GM18909 (cell line): ENCODE measurements around the gene TPRG1L.

Experiments
- ATAC-seq: cut with Tn5 transposase; IDR thresholded peaks from one replicate; pipeline ENCODE4 v1.9.1; 2021; ENCODE audit warnings: mild to moderate bottlenecking; ENCODE audit not compliant: unreplicated experiment, poor library complexity

TPRG1L gene

DNA sequence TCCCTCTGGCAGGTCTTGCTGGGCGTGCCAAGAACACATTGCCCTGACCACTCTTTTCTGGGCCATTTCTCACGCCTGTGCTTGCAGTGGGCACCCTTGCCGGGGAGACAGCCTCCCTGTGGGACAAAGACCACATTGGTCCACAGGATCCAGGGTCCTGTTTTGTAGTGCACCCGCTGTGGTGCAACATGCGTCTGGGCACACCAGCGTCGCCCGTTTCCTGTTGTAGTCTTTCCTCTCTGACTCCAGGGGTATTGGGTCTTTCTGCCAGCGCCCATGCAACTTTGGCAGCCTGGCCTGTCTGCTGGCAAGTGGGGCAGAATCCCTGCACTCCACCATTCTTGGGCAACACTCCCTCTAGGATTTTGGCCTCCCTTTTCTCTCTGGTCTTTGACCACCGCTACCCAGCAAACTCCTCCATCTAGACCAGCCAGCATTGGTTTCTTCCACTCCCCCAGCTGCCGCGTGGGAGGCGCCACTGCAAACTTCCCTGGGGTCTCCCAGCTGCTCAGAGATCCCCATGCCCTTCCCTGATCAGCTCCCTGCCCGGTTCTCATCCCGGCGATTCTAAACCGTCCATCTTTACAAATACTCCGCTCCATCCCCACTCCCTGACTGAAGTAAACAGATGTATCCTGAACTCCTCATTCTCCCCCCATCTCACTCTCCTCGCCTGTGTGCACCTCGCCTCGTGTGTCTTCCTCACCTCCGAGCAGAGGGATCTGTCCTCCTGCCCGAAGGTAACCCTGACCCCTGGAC, 1.2 kb upstream of the TPRG1L start:
- no peak for ATAC-seq

- ATAC-seq = peak; percentile 8
These were observed 514 bp downstream of the TPRG1L start for GRCh38 chr1:3625151-3625907.

- ATAC-seq = no peak
These were observed 1.2 kb downstream of the TPRG1L start for GRCh38 chr1:3626025-3626424.

DNA sequence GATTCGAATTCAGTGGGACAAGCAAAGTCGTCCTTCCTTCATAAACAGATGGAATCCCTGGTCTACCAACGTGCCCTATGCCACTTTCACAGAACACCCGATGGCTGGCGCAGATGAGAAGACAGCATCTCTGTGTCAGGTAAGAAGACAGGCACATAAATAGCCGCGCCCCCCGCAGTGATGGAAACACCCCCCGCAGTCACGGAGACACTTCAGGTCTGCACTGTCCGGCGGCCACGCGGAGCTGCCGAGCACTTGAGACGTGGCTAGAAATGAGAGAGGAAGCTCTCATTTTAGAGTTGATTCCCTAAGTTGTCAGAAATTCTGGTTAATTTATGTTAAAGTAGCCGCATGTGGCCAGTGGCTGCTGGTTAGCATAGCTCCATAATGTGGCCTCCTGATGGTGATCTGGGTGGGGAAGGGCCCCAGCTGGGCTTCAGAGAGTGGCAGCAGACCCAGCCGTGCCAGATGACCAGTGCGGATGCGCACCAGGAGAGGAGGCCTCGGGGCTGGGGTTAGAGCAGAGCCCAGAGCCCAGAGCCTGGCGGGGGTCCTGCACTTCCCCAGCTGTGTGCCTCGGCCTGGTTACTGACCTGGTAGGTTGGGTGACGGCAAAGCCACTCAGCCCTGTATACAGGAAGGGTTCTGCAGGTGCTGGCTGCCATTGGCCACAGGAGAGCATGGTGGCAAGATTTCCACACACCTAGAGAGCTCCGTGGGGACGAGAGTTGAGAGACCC, 2.9 kb downstream of the TPRG1L start:
- no peak for ATAC-seq

DNA sequence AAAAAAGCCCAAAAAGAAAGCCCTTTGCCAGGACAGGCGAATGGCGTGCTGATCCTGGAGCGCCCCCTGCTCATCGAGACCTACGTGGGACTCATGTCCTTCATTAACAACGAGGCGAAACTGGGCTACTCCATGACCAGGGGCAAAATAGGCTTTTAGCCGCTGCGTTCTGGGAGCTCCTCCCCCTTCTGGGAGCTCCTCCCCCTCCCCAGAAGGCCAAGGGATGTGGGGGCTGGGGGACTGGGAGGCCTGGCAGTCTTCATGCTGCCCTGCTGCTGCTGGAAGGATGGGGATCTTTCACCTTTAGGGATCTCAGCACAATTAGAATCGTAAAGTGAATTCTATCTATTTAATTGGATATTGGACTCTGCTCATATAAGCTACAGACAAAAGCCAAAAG, 3.6 kb downstream of the TPRG1L start:
- ATAC-seq = no peak

DNA sequence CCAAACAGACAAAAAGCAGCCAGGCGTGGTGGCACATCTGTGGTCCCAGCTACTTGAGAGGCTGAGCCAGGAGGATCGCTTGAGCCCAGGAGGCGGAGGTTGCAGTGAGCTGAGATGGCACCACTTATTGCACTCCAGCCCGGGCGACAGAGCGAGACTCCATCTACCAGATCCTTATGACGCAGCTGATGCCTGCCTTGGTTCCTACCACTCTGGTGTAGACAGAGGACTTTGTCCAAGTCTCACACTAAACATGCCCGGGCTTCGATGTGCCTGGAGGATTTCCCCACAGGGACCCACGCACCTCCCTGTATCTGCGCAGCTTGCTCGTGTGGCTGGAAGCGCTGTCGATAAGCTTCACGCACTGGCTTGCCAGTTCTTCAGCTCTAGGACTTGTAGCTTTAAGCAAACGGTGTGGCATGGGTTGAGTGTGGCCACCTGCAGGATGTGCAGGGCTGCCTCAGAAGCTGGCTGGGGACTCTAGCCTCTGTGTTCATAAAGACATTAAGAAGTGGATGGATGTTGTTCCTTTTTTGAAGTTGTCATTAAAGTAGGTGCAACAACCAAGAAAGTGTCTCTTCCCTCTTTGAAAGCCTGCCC, 4.8 kb downstream of the TPRG1L start:
- ATAC-seq = no peak

GRCh38 chr1:3630161-3630611, 5.4 kb downstream of the TPRG1L start:
- ATAC-seq = no peak

DNA sequence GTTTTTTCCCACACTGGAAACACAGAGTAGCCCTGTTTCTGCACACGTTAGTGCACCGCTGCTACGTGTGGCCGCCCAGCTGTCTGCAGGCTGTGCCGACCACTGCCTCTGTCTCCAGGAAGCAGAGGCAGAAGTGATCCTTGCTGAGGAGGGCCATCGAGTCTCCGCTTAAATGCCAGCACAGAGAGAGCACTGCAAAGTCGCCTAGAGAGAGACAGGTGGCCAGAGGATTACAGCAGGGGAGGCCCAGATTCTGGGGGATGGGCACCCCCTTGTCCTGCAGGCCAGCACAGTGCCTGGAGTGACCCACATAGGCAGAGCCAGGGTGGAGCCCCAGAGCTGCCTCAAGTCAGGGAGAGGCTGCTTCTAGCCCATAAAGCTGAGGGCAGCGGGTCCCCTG, 6.1 kb downstream of the TPRG1L start:
- ATAC-seq = no peak

- ATAC-seq = no peak
These were observed 6.8 kb downstream of the TPRG1L start for GRCh38 chr1:3631320-3632260.

DNA sequence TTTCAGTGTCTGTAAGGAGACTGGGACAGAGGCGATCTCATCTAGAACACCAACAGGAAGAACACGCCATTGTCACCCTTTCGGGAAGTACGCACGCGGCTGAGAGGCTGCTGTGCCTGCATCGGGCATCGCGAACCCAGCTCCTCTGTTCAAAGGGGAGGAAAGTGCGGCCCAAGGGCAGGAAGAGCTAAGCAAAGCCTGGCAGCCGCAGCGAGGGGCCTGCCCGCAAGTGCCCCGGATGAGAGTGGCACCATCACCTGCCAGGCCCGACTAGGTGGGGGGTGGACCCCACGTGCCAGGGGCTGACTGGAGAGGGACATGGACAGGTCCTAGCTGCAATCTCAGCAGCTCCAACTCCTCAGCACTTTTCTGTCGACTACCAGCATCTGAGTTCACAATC, 7.5 kb downstream of the TPRG1L start:
- no peak for ATAC-seq

DNA sequence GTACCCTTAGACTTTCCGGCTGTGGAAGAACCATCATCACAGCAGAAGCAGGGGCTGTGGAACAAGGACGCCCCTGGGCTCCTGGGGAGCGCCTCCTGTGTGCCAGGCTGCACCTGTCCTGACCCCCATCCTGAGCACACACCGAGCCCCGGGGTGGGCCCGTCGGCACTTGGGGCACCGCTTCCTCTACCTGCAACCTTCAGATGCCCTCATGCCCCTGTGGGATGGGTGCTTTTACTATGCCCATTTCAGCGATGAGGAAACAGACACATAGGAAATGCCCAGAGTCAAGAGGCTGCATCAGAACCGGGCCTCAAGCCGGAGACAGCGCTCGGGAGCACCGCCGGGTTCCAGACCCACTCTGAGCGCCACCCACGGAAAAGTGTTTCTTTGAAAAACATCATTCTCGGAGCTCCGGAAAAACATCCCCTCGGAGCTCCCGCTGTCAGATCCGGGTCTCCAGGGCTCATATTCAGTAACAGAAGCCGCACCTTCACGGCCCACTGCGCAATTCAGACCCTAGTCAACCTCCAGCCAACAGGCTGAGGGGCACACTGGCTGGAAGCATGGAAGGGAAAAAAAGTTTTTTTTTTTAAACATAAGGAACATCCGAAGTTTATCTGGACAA, 8.0 kb downstream of the TPRG1L start:
- no peak for ATAC-seq

DNA sequence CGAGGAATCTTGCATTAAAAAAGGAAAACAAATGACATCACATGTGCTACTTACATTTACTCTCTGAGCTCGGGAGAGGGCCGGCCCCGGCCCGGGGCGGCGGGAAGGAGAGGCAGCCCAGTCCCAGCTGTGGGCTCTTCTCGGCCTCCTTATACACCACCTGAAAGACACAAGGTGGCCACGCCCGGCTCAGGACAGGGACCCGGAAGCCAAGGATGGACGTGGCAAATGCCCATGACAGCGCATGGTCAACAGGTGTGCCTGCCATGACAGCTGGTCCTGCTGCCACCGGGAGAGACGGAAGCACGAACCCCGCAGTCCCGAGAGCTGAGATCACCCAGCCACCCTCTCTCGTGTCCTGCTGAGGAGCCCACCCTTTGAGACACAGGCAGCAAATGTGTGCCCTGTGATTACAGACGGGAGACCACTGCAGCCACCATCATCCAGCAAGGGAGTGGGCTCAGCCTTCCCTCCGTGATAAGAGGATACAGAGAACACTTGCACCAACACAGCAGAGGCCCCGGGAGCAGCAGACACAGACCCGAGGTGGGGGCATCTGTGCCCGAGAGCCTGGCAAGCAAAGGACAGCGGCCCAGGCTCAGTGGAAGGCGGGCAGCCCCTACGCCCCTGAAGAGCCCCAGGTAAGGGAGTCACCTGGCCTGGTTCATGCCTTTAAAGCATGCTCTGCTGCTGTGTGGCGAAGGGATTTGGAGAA, 8.7 kb downstream of the TPRG1L start:
- no peak for ATAC-seq

GRCh38 chr1:3634059-3634800, 9.4 kb downstream of the TPRG1L start:
- ATAC-seq = no peak

DNA sequence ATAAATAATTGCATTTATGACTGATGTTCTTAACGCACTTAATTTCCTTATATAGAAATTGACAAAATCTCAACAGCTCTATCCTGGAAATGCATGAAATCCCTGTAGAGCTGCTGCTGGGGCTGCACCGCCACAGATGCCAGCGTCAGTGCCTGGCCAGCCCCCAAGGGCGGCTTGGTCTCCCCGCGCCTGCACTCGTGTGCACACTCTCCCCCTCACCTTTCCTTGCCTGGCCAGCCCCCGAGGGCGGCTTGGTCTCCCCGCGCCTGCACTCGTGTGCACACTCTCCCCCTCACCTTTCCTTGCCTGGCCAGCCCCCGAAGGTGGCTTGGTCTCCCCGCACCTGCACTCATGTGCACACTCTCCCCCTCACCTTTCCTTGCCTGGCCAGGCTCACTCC, 11.3 kb downstream of the TPRG1L start:
- ATAC-seq = no peak

DNA sequence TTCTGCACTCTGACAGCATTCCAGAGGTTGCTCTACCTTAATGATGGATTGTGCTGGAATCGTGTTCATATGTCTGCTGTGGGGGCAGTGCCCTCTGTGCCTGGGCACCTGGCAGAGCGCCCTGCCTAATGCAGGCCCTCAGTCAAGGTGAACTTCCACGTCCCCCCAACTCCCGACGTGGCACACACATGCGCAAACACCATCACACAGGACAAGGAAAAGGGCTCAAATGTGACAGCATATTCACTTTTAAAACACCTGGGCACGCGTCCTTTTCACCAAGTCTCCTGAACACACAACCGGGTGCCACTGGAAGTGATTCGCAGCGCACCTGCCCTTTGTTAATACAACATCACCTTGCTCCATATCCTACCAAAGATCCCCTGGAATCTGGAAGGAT, 11.7 kb downstream of the TPRG1L start:
- ATAC-seq = no peak

- ATAC-seq = no peak
These were observed 13.2 kb downstream of the TPRG1L start for GRCh38 chr1:3638027-3638426.

DNA sequence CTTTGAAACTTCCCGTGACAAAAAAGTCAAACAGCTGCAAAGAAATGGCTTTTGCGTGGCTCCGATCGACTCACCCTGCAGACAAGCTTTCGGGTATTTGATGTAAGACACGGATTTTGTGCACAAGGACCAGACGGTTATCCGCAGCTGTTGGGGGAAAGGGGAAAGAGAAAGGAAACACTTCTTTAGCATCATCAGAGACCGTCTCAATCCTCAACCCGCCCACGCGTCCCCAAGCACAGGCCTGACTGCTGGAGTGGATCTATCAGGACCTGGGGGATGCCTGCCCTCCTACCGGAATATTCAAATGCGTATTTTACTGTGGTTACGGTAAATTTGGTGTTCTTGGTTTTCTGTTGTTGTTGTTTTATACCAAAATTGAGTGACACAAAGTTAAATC, 13.9 kb downstream of the TPRG1L start:
- ATAC-seq = no peak

DNA sequence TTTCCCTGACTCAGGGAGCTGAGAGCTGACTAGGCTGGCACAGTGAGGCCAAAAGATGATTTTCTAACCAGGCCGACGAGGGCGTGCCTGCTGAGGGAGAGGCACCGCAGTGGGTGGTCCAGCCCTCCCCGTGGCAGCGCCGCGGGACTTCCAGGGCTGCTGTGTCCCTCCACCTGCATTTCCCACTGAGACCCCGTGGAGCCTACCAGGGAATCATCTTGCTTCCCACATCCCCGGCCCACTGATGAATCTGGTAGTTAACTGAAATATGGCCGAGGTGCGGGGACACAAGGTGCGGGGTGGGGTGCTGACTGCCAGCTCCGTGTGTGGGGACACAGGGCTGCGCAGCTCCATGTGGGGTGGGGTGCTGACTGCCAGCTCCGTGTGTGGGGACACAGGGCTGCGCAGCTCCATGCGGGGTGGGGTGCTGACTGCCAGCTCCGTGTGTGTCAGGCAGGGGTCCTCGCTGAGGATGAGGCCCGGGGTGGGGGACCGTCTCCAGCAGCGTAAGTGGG, 14.6 kb downstream of the TPRG1L start:
- no peak for ATAC-seq
